ENCODE measurements around the gene GNGT2. TPM values are rescaled to one million over a fixed set of nuclear protein-coding genes. Genes with fewer than 3 reads are reported as not detected.
A peak's percentile ranks its signal among the peaks of the same experiment; 100 is the strongest.

Gene GNGT2
- polyA plus RNA-seq, 3 donors = 16.0 to 25.1 (median 16.7) TPM

DNA sequence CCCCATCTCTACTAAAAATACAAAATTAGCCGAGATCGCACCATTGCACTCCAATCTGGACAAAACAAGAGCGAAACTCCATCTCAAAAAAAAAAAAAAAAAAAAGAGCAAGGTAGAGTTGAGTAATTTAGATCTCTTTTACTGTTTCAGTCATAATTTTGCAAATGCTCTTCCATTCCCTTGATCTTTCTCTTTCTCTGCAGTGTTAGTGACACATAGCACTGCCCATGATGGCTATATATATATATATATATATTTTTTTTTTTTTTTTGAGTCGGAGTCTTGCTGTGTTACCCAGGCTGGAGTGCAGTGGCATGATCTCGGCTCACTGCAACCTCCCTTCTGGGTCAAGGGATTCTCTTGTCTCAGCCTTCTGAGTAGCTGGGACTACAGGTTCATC is 32.4 kb upstream of the GNGT2 start:
- peaks cover 2 to 12% (median 6%) of the 10 kb centered on the region in 3 donors for H3K27me3 Mint-ChIP-seq (ENCODE audit: low read depth in 3 of 3)
- intact Hi-C loops (cut with micrococcal nuclease) = no loop called here
- H3K27ac Mint-ChIP-seq = no peak overlapping the region
- no peak overlapping the region for H3K4me3 Mint-ChIP-seq
- H3K4me3 ChIP-seq (replicated peaks in 1 of 3; ENCODE audit: low read depth in 2 of 3, low read length in 3 of 3) = no peak overlapping the region
- DNase-seq = no peak
- no peaks in the 10 kb centered on the region for H3K4me1 ChIP-seq (ENCODE audit: control insufficient read depth in 1 of 2, insufficient read depth in 2 of 2, low read length in 2 of 2)
- TF ChIP-seq, protein P1, sequence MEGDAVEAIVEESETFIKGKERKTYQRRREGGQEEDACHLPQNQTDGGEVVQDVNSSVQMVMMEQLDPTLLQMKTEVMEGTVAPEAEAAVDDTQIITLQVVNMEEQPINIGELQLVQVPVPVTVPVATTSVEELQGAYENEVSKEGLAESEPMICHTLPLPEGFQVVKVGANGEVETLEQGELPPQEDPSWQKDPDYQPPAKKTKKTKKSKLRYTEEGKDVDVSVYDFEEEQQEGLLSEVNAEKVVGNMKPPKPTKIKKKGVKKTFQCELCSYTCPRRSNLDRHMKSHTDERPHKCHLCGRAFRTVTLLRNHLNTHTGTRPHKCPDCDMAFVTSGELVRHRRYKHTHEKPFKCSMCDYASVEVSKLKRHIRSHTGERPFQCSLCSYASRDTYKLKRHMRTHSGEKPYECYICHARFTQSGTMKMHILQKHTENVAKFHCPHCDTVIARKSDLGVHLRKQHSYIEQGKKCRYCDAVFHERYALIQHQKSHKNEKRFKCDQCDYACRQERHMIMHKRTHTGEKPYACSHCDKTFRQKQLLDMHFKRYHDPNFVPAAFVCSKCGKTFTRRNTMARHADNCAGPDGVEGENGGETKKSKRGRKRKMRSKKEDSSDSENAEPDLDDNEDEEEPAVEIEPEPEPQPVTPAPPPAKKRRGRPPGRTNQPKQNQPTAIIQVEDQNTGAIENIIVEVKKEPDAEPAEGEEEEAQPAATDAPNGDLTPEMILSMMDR (IDR thresholded peaks at IDR 0.05) = no peak
- peaks cover 2% of the 10 kb centered on the region for H3K4me1 Mint-ChIP-seq
- no peaks in the 10 kb centered on the region for H4K20me1 ChIP-seq (ENCODE audit: insufficient read depth, low read length)
- WGBS (ENCODE audit: insufficient coverage) = no CpG with 5 or more reads among the region's 5 CpGs
- H3K27ac ChIP-seq (ENCODE audit: low read depth in 1 of 2, low read length in 2 of 2) = no peak overlapping the region
- H3K79me2 ChIP-seq (ENCODE audit: insufficient read depth, low read length) = no peaks in the 10 kb centered on the region
- no peaks in the 10 kb centered on the region for H3K9me3 ChIP-seq (replicated peaks in 1 of 2; ENCODE audit: control insufficient read depth in 1 of 2, insufficient read depth in 1 of 2, low read length in 2 of 2)
- no peaks in the 10 kb centered on the region for H3K27me3 ChIP-seq (ENCODE audit: control insufficient read depth in 2 of 2, insufficient read depth in 2 of 2, low read length in 2 of 2)
- H3K9ac ChIP-seq (ENCODE audit: insufficient read depth, low read length, poor library complexity, severe bottlenecking) = no peak overlapping the region
- H3K4me2 ChIP-seq (replicated peaks; ENCODE audit: extremely low read depth, low read length, poor library complexity, severe bottlenecking) = no peak overlapping the region
- no peaks in the 10 kb centered on the region for H3K36me3 Mint-ChIP-seq
- H3K36me3 ChIP-seq (replicated peaks in 1 of 2; ENCODE audit: control insufficient read depth in 1 of 2, insufficient read depth in 2 of 2, low read length in 2 of 2) = no peaks in the 10 kb centered on the region
- peaks cover 0 to 2% (median 0%) of the 10 kb centered on the region in 7 donors for H3K9me3 Mint-ChIP-seq
- H2AFZ ChIP-seq (ENCODE audit: insufficient read depth, low read depth, low read length, poor library complexity, severe bottlenecking) = no peak overlapping the region

DNA sequence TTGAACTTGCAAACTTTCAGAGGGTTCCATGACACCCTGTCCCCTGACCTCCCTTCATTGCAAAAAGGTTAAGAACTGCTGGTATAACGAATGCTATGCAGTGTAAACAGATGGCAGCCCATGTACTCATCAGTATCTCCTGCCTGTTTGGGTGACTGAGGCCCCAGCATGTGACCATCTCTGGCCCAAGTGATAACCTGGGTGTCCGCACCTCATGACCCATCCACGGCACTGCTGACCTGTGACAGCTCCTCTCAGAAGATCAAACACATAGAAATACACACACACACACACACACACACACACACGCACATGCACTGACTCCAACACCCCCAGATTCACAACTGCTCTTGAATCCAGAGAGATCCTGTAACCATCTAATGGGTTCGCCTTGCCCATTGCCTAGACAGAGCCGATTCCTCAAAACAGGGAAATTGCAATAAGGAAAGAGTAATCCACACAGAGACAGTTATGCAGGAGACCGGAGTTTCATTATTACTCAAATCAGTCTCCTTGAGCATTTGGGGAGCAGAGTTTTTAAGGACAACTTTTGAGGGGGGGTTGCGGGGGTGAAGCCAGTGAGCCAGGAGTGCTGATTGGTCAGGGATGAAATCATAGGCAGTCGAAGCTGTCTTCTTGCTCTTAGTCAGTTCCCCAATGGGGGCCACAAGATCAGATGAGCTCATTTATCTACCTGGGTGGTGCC is 31.5 kb upstream of the GNGT2 start:
- TF ChIP-seq, protein P1 (IDR thresholded peaks at IDR 0.05) = no peak
- Mint-ChIP-seq H3K36me3 (no peaks in the 10 kb centered on the region), H3K9me3 (peaks cover 0 to 2% (median 0%) of the 10 kb centered on the region in 7 donors), H3K27me3 (ENCODE audit: low read depth in 3 of 3) (peaks cover 2 to 10% (median 3%) of the 10 kb centered on the region in 3 donors), H3K27ac (peak overlapping the region in 1 of 7 donors; percentile 19), H3K4me1 (peaks cover 6% of the 10 kb centered on the region), H3K4me3 (no peak overlapping the region)
- Histone ChIP-seq H2AFZ (ENCODE audit: insufficient read depth, low read depth, low read length, poor library complexity, severe bottlenecking) (no peak overlapping the region), H3K27ac (ENCODE audit: low read depth in 1 of 2, low read length in 2 of 2) (no peak overlapping the region), H3K4me3 (replicated peaks in 1 of 3; ENCODE audit: low read depth in 2 of 3, low read length in 3 of 3) (no peak overlapping the region), H3K9me3 (replicated peaks in 1 of 2; ENCODE audit: control insufficient read depth in 1 of 2, insufficient read depth in 1 of 2, low read length in 2 of 2) (no peaks in the 10 kb centered on the region), H3K79me2 (ENCODE audit: insufficient read depth, low read length) (no peaks in the 10 kb centered on the region), H4K20me1 (ENCODE audit: insufficient read depth, low read length) (no peaks in the 10 kb centered on the region), H3K4me2 (replicated peaks; ENCODE audit: extremely low read depth, low read length, poor library complexity, severe bottlenecking) (no peak overlapping the region), H3K4me1 (ENCODE audit: control insufficient read depth in 1 of 2, insufficient read depth in 2 of 2, low read length in 2 of 2) (peaks cover 2 to 7% of the 10 kb centered on the region in 2 donors), H3K36me3 (replicated peaks in 1 of 2; ENCODE audit: control insufficient read depth in 1 of 2, insufficient read depth in 2 of 2, low read length in 2 of 2) (no peaks in the 10 kb centered on the region), H3K27me3 (ENCODE audit: control insufficient read depth in 2 of 2, insufficient read depth in 2 of 2, low read length in 2 of 2) (no peaks in the 10 kb centered on the region), H3K9ac (ENCODE audit: insufficient read depth, low read length, poor library complexity, severe bottlenecking) (no peak overlapping the region)
- DNase-seq = no peak
- intact Hi-C loops (cut with micrococcal nuclease) = no loop called here
- 80% methylated on average over 4 of the region's 9 CpGs for WGBS (ENCODE audit: insufficient coverage)
